Lung (tissue), 12 donors: ENCODE results near the gene COPRS. TPM values are rescaled to one million over a fixed set of nuclear protein-coding genes. Genes with fewer than 3 reads are reported as not detected.

Experiments used
- ATAC-seq: fragments of 200-7000 bp; cut with Tn5 transposase; one replicate; pipeline ENCODE4 v1.9.1; 2020; ENCODE audit warnings: moderate number of reproducible peaks; ENCODE audit not compliant: insufficient read depth, low FRiP score
- DNase-seq, 3 donors: peaks; one replicate each; pipeline ENCODE4 v3.0.0-alpha.2; 2013 to 2017
- H3K27ac ChIP-seq, 2 donors: one replicate each; pipeline ENCODE4 v1.5.1; 2013; ENCODE audit warnings: mild to moderate bottlenecking in 2 of 2, moderate library complexity in 2 of 2, control low read depth in 1 of 2, inconsistent platforms in 1 of 2, low read depth in 1 of 2, low read length in 1 of 2
- H3K27me3 ChIP-seq, 3 donors: one replicate each; pipeline ENCODE4 v1.5.1; 2013; ENCODE audit warnings: low read length in 2 of 3; ENCODE audit not compliant: control insufficient read depth in 3 of 3, insufficient read depth in 3 of 3
- H3K36me3 ChIP-seq, 4 donors: one replicate each; pipeline ENCODE4 v1.5.1; 2013; ENCODE audit warnings: low read length in 4 of 4, mild to moderate bottlenecking in 1 of 4, moderate library complexity in 1 of 4; ENCODE audit not compliant: control insufficient read depth in 4 of 4, insufficient read depth in 4 of 4
- H3K4me1 ChIP-seq, 5 donors: one replicate each; pipeline ENCODE4 v1.5.1; 2013; ENCODE audit warnings: low read length in 5 of 5, mild to moderate bottlenecking in 2 of 5, moderate library complexity in 1 of 5; ENCODE audit not compliant: control insufficient read depth in 5 of 5, insufficient read depth in 5 of 5
- H3K4me3 ChIP-seq: one replicate; pipeline ENCODE4 v1.5.1; 2013; ENCODE audit warnings: mild to moderate bottlenecking, control low read depth, moderate library complexity
- H3K9ac ChIP-seq, 2 donors: one replicate each; pipeline ENCODE4 v1.5.1; 2013; ENCODE audit warnings: low read length in 2 of 2, control low read depth in 1 of 2; ENCODE audit not compliant: insufficient read depth in 1 of 2
- H3K9me3 ChIP-seq, 4 donors: one replicate each; pipeline ENCODE4 v1.5.1; 2013; ENCODE audit warnings: low read length in 3 of 4, mild to moderate bottlenecking in 1 of 4, moderate library complexity in 1 of 4; ENCODE audit not compliant: control insufficient read depth in 4 of 4, insufficient read depth in 3 of 4
- CTCF ChIP-seq: IDR thresholded peaks from 2 replicates; pipeline ENCODE4 v1.5.1; 2012; ENCODE audit warnings: mild to moderate bottlenecking; ENCODE audit errors: control extremely low read depth, extremely low read depth
- WGBS, 2 donors: extraction: QIAGEN DNeasy Blood & Tissue Kit; methylation state at CpG; one replicate each; pipeline ENCODE4 v1.1.7; 2013; 5-methylcytosine and 5-hydroxymethylcytosine counted together
- polyA plus RNA-seq, 2 donors: library from polyadenylated mRNA; stranded (reverse); fragments of 200-250 nt; gene quantifications; one replicate each; pipeline ENCODE4 v1.2.1, GENCODE V29; 2013
- total RNA-seq, 2 donors: library from RNA; depleted of rRNA in 1 of 2; stranded (reverse); fragments of >200 nt in 1 of 2; gene quantifications; one replicate each; pipeline ENCODE4 v1.2.1, GENCODE V29; 2014 to 2021
- donor health status: control.
- donor health status: control.
- donor health status: Bipolar disorder and iron deficiency.
- donor health status: healthy.
- donor health status: DM: yes; HTN: yes; CAD: no.

Gene COPRS
- total and polyA plus RNA-seq, 4 donors = 21.0 to 64.7 (median 38.4) TPM

DNA sequence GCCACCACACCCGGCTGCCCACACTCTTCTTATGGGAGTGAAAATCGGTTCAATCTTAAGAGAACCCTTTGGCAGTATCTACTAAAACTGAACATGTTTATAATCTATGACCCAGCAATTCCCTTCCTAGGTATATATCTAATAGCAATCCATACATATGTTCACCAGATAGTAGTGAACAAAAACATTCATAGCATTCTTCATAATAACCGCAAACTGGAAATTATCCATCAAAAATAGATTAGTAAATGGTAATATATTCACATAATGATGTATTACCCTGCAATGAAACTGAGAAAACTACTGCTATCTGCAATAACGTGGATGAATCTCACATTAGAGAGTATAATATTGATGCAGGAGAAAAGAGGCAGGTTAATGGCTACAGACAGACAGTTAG, 23.1 kb downstream of the COPRS start:
- no peaks in the 10 kb centered on the region for H3K36me3 ChIP-seq

DNA sequence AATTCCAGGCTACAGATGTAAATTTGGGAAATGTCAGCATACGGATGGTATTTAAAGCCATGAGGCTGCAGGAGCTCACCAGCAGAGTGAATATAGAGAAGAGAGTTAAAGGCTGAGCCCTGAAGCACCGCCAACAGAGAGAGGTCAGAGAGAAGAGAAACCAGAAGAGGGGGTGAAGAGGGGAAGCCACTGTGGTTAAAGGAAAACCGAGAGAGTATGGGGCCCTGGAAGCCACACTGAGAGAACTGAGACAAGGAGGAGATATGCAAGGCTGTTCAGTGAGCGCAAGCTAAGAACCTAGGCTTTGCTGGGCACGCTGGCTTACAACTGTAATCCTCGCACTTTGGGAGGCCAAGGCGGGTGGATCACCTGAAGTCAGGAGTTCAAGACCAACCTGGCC, 24.6 kb downstream of the COPRS start:
- no peak for TF ChIP-seq CTCF
- Histone ChIP-seq H3K9ac (no peak overlapping the region), H3K36me3 (no peaks in the 10 kb centered on the region), H3K4me1 (no peaks in the 10 kb centered on the region), H3K9me3 (no peaks in the 10 kb centered on the region), H3K4me3 (no peak overlapping the region), H3K27me3 (no peaks in the 10 kb centered on the region), H3K27ac (no peak overlapping the region)
- DNase-seq (no peak), ATAC-seq (no peak)
- 44 to 55% methylated on average over 7 of the region's 7 CpGs for WGBS, 2 donors

More for the DNA sequence above, 23.1 kb downstream of the COPRS start:
- 88 to 96% methylated on average over 4 of the region's 4 CpGs for WGBS, 2 donors
- Histone ChIP-seq H3K4me3 (no peak overlapping the region), H3K9me3 (no peaks in the 10 kb centered on the region), H3K27ac (no peak overlapping the region), H3K27me3 (no peaks in the 10 kb centered on the region), H3K4me1 (no peaks in the 10 kb centered on the region), H3K9ac (no peak overlapping the region)
- DNase-seq (no peak), ATAC-seq (no peak)
- no peak for TF ChIP-seq CTCF

DNA sequence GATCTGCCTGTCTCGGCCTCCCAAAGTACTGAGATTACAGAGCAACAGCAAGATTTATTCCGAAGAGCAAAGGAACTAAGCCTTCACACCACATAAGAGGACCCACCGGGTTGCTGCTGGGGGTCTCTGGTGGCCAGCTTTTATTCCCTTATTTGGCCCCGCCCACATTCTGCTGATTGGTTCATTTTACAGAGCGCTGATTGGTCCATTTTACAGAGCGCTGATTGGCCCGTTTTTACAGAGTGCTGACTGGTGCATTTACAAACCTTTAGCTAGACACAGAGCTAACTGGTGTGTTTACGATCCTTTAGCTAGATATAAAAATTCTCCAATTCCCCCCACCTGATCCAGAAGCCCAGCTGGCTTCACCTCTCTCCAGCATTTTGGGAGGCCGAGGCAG, 26.3 kb downstream of the COPRS start:
- H3K4me3 ChIP-seq = no peak overlapping the region
- no peak overlapping the region for H3K9ac ChIP-seq
- H3K27ac ChIP-seq = no peak overlapping the region
- no peaks in the 10 kb centered on the region for H3K27me3 ChIP-seq
- DNase-seq (no peak), ATAC-seq (no peak)
- H3K36me3 ChIP-seq = no peaks in the 10 kb centered on the region
- 92 to 94% methylated on average over 9 of the region's 9 CpGs for WGBS, 2 donors
- TF ChIP-seq CTCF = no peak
- H3K9me3 ChIP-seq = no peaks in the 10 kb centered on the region
- H3K4me1 ChIP-seq = no peaks in the 10 kb centered on the region
